ENCODE results near the gene RBM12.

RBM12 gene

DNA sequence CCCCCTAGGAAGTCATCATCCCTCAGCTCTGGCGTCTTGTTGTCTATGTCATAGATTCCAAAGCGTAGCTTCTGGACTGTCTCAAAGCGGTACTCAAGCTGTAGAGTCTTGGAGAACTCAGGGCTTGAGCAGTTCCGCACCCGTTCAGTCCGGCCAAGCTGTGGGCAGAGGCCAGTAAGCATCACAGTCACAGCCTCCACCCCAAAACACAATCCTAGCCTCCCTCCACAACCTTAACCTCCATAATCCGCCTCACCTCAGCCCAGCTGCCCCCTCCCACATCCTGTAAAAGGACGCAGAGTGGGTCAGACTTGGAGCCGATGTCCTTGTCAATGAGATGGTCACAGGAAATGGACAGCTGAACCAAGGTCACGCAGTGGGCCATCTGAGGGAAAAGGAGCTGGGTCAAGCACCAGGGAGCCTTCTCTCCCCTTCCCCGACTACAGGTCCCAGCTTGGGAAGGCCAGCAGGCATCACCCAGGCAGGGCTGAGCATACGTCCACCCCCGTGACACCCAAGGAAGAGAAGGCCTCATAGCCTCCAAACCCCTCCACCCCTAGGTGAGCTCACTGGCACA is 32.1 kb downstream of the RBM12 start:
- H3K4me3 ChIP-seq (ENCODE audit: control insufficient read depth, low read depth, low read length): no peak overlapping the region
- TF ChIP-seq, protein P1, sequence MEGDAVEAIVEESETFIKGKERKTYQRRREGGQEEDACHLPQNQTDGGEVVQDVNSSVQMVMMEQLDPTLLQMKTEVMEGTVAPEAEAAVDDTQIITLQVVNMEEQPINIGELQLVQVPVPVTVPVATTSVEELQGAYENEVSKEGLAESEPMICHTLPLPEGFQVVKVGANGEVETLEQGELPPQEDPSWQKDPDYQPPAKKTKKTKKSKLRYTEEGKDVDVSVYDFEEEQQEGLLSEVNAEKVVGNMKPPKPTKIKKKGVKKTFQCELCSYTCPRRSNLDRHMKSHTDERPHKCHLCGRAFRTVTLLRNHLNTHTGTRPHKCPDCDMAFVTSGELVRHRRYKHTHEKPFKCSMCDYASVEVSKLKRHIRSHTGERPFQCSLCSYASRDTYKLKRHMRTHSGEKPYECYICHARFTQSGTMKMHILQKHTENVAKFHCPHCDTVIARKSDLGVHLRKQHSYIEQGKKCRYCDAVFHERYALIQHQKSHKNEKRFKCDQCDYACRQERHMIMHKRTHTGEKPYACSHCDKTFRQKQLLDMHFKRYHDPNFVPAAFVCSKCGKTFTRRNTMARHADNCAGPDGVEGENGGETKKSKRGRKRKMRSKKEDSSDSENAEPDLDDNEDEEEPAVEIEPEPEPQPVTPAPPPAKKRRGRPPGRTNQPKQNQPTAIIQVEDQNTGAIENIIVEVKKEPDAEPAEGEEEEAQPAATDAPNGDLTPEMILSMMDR (IDR thresholded peaks at IDR 0.05; ENCODE audit: control insufficient read depth, insufficient read depth, low read depth, low read length, missing control alignments): no peak

GRCh38 chr20:35630636-35631035 is 34.1 kb downstream of the RBM12 start:
- TF ChIP-seq, protein P1 (IDR thresholded peaks at IDR 0.05; ENCODE audit: control insufficient read depth, insufficient read depth, low read depth, low read length, missing control alignments): no peak
- no peak for DNase-seq (ENCODE audit: low read depth)
- no peak overlapping the region for H3K4me3 ChIP-seq (ENCODE audit: control insufficient read depth, low read depth, low read length)

More for the DNA sequence above, 32.1 kb downstream of the RBM12 start:
- no peak for DNase-seq (ENCODE audit: low read depth)

DNA sequence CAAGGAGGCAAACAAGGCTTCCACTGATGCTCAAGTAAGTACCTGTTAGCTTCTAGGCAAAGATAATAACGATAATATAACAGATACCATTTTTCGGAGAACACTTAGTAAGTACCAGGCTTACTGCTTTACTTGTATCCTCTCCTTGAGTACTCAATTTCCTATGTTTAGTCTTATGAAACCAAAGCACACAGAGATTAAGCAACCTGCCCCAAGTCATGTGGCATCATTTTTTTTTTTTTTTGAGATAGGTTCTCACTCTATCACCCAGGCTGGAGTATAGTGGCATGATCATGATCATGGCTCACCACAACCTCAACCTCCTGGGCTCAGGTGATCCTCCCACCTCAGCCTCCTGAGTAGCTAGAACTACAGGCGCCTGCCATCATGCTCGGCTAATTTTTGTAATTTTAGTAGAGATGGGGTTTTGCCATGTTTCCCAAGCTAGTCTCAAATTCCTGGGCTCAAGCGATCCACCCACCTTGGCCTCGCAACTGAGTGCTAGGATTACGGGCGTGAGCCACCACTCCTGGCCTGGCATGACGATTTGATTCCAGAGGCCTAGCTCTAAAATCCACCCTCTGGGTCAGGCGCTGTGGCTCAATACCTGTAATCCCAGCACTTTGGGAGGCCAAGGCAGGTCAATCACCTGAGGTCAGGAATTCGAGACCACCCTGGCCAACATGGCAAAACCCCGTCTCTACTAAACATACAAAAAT is 35.1 kb downstream of the RBM12 start:
- no peak overlapping the region for H3K4me3 ChIP-seq (ENCODE audit: control insufficient read depth, low read depth, low read length)
- DNase-seq (ENCODE audit: low read depth): no peak
- TF ChIP-seq, protein P1 (IDR thresholded peaks at IDR 0.05; ENCODE audit: control insufficient read depth, insufficient read depth, low read depth, low read length, missing control alignments): no peak

GRCh38 chr20:35627121-35627520 is 37.6 kb downstream of the RBM12 start:
- H3K4me3 ChIP-seq (ENCODE audit: control insufficient read depth, low read depth, low read length): no peak overlapping the region
- no peak for DNase-seq (ENCODE audit: low read depth)
- TF ChIP-seq, protein P1 (IDR thresholded peaks at IDR 0.05; ENCODE audit: control insufficient read depth, insufficient read depth, low read depth, low read length, missing control alignments): no peak

DNA sequence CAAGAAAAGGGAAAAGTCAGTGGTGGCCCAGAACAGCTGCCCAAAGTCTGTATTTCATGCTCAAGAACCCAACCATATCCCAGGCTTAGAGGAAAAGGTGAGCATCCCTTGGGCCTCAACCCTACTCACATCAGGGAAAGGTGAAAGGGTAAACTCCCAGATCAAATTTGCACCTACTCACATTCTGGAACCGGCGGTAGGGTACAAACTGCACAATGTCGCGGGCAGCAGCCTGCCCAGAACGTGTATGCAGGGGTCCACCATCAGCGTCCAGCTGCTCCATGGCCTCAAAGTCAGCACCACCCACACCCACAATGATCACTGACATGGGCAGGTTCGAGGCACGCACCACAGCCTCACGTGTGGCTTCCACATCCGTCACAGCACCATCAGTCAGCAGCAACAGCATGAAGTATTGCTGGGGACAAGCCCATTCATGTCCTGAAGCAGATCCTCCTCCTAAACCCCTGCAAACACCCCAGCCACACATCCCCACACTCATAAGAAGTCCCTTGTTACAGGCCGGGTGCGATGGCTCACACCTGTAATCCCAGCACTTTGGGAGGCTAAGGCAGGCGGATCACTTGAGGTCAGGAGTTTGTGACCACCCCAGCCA is 38.2 kb downstream of the RBM12 start:
- DNase-seq (ENCODE audit: low read depth): no peak
- H3K4me3 ChIP-seq (ENCODE audit: control insufficient read depth, low read depth, low read length): no peak overlapping the region
- TF ChIP-seq, protein P1 (IDR thresholded peaks at IDR 0.05; ENCODE audit: control insufficient read depth, insufficient read depth, low read depth, low read length, missing control alignments): no peak

DNA sequence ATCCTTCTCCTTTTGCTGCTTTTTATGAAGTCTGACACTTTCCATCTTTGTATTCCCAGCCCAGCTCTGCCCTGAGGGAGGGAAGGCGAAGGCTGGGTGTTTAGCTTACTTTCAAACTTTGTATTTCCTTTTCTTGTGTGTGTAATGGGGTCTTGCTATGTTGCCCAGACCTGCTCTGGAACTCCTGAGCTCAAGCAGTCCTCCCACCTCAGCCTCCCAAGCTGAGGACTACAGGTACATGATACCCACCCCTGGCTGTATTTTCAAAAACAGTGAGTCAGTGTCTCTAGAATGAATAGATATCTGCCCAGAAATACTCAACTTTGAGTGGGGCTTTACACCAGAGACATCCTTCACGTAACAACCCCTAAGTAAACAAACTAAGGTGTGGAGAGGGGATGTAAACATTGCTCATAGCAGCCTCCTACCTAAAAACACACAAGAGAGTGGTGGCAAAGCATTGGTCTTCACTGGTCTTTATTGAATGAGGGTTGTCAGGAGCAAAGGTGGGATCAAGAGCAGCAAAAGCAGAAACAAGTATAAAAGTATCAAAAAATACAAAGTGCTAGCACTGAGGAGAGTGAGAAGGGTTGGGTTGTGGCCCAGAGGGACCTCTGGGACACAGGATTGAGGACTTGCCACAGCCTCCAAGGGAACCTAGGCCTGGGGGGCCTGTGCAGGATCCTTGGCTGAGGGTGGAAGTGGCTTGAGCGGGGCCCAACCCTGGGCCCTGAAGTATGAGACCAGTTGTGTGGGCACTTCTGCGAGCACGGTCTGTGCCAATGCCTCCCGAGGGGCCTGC is 38.9 kb downstream of the RBM12 start:
- no peak overlapping the region for H3K4me3 ChIP-seq (ENCODE audit: control insufficient read depth, low read depth, low read length)
- TF ChIP-seq, protein P1 (IDR thresholded peaks at IDR 0.05; ENCODE audit: control insufficient read depth, insufficient read depth, low read depth, low read length, missing control alignments): no peak
- DNase-seq (ENCODE audit: low read depth): no peak

Data from AG09309 (cell line).